ENCODE measurements around the gene FLT3. TPM values are rescaled to one million over a fixed set of nuclear protein-coding genes. Genes with fewer than 3 reads are reported as not detected.

The FLT3 gene
- total RNA-seq, 5 donors from 2014 or later (not counting 1 experiment from before 2014, with no cell fraction given): 0.13 to 0.48 (median 0.26) TPM

- H3K4me1 Mint-ChIP-seq: peaks cover 6 to 15% (median 11%) of the 10 kb centered on the region in 3 donors
- Histone ChIP-seq H3K27me3 (replicated peaks in 1 of 2; ENCODE audit: control insufficient read depth in 2 of 2, extremely low read depth in 1 of 2, insufficient read depth in 2 of 2, low read length in 1 of 2) (peaks cover 31 to 47% of the 10 kb centered on the region in 2 experiments), H3K4me1 (ENCODE audit: control insufficient read depth in 1 of 2, extremely low read depth in 1 of 2, insufficient read depth in 2 of 2, low read length in 2 of 2) (peaks cover 0 to 18% of the 10 kb centered on the region in 2 experiments), H3K36me3 (ENCODE audit: control insufficient read depth in 2 of 2, extremely low read depth in 1 of 2, insufficient read depth in 1 of 2, low read length in 1 of 2) (no peaks in the 10 kb centered on the region), H3K4me3 (ENCODE audit: control insufficient read depth in 1 of 2, extremely low read depth in 1 of 2, low read length in 1 of 2) (peak overlapping the region; percentile 38 to 66), H3K27ac (ENCODE audit: low read length) (no peak overlapping the region), H3K9me3 (no peaks in the 10 kb centered on the region)
- POLR2A ChIA-PET: interaction anchor here in 1 of 2 donors (0.6 kb wide), 1 partner anchor 677 kb away, joined by 3 read pairs; no protein-coding TSS in a partner anchor
- peaks cover 2 to 7% (median 5%) of the 10 kb centered on the region in 3 donors for H3K9me3 Mint-ChIP-seq
- H3K4me3 Mint-ChIP-seq: peak overlapping the region in 2 of 3 donors; percentile 61 to 76
- peaks cover 55 to 75% of the 10 kb centered on the region in 2 donors for H3K27me3 Mint-ChIP-seq
- 7% methylated on average over 53 of the region's 56 CpGs for WGBS (ENCODE audit: insufficient coverage)
- no peaks in the 10 kb centered on the region for H3K36me3 Mint-ChIP-seq
- H3K27ac Mint-ChIP-seq: no peak overlapping the region
- ATAC-seq (replicated peaks in 1 of 4): peak; percentile 15 to 29 (median 22)
- CTCF ChIA-PET: interaction anchor here (0.6 to 1.7 kb wide), 8 partner anchors 124 to 1176 kb away, joined by 3 to 6 read pairs (median 4); no protein-coding TSS in a partner anchor
- DNase-seq: no peak
Measured at GRCh38 chr13:27954406-27954851, 145.9 kb downstream of the FLT3 start.

- H3K27ac Mint-ChIP-seq: no peak overlapping the region
- H3K4me1 Mint-ChIP-seq: peaks cover 6 to 15% (median 11%) of the 10 kb centered on the region in 3 donors
- H3K27ac ChIP-seq (ENCODE audit: low read length): no peak overlapping the region
Measured at GRCh38 chr13:27953676-27954405, 146.5 kb downstream of the FLT3 start.

More at GRCh38 chr13:27953676-27954405, 146.5 kb downstream of the FLT3 start:
- H3K27me3 Mint-ChIP-seq: peaks cover 56 to 74% of the 10 kb centered on the region in 2 donors
- H3K36me3 Mint-ChIP-seq: no peaks in the 10 kb centered on the region
- ATAC-seq (replicated peaks in 1 of 4): peak; percentile 79 to 94 (median 87)
- no peaks in the 10 kb centered on the region for H3K36me3 ChIP-seq (ENCODE audit: control insufficient read depth in 2 of 2, extremely low read depth in 1 of 2, insufficient read depth in 1 of 2, low read length in 1 of 2)
- H3K9me3 Mint-ChIP-seq: peaks cover 2 to 7% (median 5%) of the 10 kb centered on the region in 3 donors
- H3K27me3 ChIP-seq (replicated peaks in 1 of 2; ENCODE audit: control insufficient read depth in 2 of 2, extremely low read depth in 1 of 2, insufficient read depth in 2 of 2, low read length in 1 of 2): peaks cover 29 to 44% of the 10 kb centered on the region in 2 experiments
- peak in 28 of 35 experiments; percentile 12 to 68 (median 34) for DNase-seq
- ChIA-PET POLR2A (no interaction called here), CTCF (interaction anchor here (0.7 to 1.7 kb wide), 6 partner anchors 124 to 969 kb away, joined by 3 to 5 read pairs (median 4); no protein-coding TSS in a partner anchor)
- H3K4me1 ChIP-seq (ENCODE audit: control insufficient read depth in 1 of 2, extremely low read depth in 1 of 2, insufficient read depth in 2 of 2, low read length in 2 of 2): peaks cover 0 to 18% of the 10 kb centered on the region in 2 experiments
- 2% methylated on average over 69 of the region's 71 CpGs for WGBS (ENCODE audit: insufficient coverage)
- peak overlapping the region; percentile 66 to 79 (median 66) for H3K4me3 Mint-ChIP-seq
- peak overlapping the region; percentile 38 to 66 for H3K4me3 ChIP-seq (ENCODE audit: control insufficient read depth in 1 of 2, extremely low read depth in 1 of 2, low read length in 1 of 2)
- H3K9me3 ChIP-seq: no peaks in the 10 kb centered on the region

Other genes with a start within 250 kb of the FLT3 start
- not detected for gene PDX1, start 180.6 kb downstream of the FLT3 start, total RNA-seq
- gene CDX2, start 131.3 kb downstream of the FLT3 start, total RNA-seq: under 1 TPM in 2 of 5 donors, not detected in 3; 0.09 to 0.35 TPM
- gene URAD, start 111.9 kb downstream of the FLT3 start, total RNA-seq: not detected
- 10 to 100 TPM; 62.9 to 79.6 (median 69.3) TPM for gene PAN3, start 38.0 kb upstream of the FLT3 start, total RNA-seq